Measurements from ENCODE around the gene SERBP1.
A peak's percentile ranks its signal among the peaks of the same experiment; 100 is the strongest.

Gene SERBP1

DNA sequence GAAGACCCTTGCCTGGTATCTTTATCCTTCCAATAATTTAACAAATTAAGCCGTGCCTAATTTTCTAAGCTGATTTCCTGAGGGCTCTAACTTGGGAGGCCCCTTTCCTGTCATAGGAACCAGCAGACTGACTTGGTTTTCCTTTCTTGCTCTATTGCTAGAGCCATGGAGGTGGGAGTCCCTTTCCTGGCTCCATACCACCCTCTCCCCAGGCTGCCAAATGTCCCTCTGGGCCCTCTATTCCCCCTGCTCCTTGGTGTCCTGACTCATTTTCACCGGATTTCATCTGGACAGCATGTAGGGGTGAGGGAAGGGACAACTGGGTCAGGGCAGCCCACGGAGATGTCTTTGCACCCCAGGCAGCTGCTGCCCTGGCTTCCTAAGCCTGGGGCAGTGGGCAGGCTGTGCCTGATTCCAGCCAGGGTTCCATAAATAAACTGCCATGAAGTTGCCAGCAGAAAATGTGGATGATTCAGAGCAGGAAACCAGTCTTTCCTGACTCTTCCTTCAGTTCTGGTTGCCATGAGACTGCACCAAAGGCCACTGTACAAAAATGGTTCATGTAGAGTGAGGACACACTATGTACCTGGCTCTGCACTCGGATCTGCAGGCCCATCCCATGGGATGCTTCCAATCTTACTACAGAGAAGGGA is 38.0 kb upstream of the SERBP1 start:
- no peak overlapping the region for H3K4me3 ChIP-seq (ENCODE audit: control insufficient read depth, low read depth, low read length)
- DNase-seq (ENCODE audit: low read depth), result no peak
- TF ChIP-seq, protein P1, sequence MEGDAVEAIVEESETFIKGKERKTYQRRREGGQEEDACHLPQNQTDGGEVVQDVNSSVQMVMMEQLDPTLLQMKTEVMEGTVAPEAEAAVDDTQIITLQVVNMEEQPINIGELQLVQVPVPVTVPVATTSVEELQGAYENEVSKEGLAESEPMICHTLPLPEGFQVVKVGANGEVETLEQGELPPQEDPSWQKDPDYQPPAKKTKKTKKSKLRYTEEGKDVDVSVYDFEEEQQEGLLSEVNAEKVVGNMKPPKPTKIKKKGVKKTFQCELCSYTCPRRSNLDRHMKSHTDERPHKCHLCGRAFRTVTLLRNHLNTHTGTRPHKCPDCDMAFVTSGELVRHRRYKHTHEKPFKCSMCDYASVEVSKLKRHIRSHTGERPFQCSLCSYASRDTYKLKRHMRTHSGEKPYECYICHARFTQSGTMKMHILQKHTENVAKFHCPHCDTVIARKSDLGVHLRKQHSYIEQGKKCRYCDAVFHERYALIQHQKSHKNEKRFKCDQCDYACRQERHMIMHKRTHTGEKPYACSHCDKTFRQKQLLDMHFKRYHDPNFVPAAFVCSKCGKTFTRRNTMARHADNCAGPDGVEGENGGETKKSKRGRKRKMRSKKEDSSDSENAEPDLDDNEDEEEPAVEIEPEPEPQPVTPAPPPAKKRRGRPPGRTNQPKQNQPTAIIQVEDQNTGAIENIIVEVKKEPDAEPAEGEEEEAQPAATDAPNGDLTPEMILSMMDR (conservative IDR thresholded peaks at IDR 0.05; ENCODE audit: control insufficient read depth, insufficient read depth, low read depth, low read length), result no peak

DNA sequence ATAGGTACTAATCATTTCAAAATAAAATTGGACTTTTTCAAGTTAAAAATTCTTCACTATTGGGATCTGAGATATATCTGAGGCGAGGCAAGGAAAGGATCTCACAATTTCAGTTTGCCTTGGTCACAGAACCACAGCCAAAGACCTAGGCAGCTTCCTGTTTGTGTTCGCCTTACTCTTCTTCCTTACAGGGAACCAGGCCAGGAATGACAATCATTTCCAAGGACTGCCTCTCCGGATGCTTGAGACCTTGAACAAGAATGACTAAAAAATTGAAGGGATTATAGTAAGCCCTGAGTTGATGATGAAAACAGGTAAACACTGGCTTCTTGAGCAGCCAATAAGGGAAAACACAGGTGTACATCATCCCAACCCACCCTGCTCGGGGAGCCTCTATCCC is 35.2 kb upstream of the SERBP1 start:
- H3K4me3 ChIP-seq (ENCODE audit: control insufficient read depth, low read depth, low read length), result no peak overlapping the region
- DNase-seq (ENCODE audit: low read depth), result no peak
- TF ChIP-seq, protein P1 (conservative IDR thresholded peaks at IDR 0.05; ENCODE audit: control insufficient read depth, insufficient read depth, low read depth, low read length), result no peak

DNA sequence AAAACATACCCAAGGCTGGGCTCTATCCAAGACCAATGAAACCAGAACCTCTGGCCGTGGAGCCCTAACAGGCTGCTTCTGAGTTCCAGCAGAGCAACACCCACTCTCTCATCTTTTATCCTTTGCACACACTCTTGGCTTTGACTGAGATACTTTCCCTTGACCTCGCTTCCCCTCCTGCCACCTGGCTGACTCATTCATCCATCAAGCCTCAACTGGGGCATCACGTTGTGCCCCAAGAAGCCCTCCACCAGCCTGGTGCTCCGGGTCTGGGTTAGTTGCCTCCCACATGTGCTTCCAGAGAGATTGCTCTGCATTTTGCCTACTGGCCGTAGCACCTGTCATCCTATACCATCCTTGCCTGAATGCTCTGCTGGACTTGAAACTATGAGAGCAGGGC is 34.5 kb upstream of the SERBP1 start:
- DNase-seq (ENCODE audit: low read depth), result no peak
- TF ChIP-seq, protein P1 (conservative IDR thresholded peaks at IDR 0.05; ENCODE audit: control insufficient read depth, insufficient read depth, low read depth, low read length), result no peak

GRCh38 chr1:67464058-67464457 is 33.9 kb upstream of the SERBP1 start:
- TF ChIP-seq, protein P1 (conservative IDR thresholded peaks at IDR 0.05; ENCODE audit: control insufficient read depth, insufficient read depth, low read depth, low read length), result no peak
- no peak overlapping the region for H3K4me3 ChIP-seq (ENCODE audit: control insufficient read depth, low read depth, low read length)
- no peak for DNase-seq (ENCODE audit: low read depth)

More for the DNA sequence above, 34.5 kb upstream of the SERBP1 start:
- H3K4me3 ChIP-seq (ENCODE audit: control insufficient read depth, low read depth, low read length), result no peak overlapping the region

DNA sequence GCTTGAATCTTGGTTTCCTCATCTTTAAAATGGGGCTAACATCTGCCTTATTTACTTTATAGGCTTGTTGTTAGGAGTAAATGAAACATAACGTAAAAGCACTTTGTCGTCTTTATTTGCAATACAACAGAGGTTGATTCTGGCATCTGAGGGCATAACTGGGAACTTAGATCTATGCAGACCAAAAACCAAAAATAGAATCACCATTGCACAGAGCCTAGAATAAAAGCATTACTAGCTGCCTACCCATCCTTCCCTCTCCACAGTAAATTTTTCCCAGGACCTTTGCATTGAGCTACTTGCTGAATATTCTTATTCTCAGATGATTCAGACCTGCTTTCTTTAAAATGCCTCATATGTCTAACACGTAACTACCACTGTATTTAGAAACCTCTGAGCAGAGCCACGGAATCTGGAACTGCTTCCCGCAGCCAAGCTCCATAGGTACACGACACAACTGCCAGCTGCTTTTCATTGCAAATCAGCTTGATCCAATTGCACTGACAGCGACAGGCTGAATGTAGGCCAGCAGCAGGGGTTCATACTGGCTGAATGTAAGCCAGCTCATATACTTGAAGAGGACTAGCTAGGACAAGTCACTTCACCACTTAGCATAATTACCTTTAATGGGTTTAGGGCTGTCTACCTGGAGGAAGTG is 33.2 kb upstream of the SERBP1 start:
- no peak overlapping the region for H3K4me3 ChIP-seq (ENCODE audit: control insufficient read depth, low read depth, low read length)
- no peak for DNase-seq (ENCODE audit: low read depth)
- TF ChIP-seq, protein P1 (conservative IDR thresholded peaks at IDR 0.05; ENCODE audit: control insufficient read depth, insufficient read depth, low read depth, low read length), result no peak

DNA sequence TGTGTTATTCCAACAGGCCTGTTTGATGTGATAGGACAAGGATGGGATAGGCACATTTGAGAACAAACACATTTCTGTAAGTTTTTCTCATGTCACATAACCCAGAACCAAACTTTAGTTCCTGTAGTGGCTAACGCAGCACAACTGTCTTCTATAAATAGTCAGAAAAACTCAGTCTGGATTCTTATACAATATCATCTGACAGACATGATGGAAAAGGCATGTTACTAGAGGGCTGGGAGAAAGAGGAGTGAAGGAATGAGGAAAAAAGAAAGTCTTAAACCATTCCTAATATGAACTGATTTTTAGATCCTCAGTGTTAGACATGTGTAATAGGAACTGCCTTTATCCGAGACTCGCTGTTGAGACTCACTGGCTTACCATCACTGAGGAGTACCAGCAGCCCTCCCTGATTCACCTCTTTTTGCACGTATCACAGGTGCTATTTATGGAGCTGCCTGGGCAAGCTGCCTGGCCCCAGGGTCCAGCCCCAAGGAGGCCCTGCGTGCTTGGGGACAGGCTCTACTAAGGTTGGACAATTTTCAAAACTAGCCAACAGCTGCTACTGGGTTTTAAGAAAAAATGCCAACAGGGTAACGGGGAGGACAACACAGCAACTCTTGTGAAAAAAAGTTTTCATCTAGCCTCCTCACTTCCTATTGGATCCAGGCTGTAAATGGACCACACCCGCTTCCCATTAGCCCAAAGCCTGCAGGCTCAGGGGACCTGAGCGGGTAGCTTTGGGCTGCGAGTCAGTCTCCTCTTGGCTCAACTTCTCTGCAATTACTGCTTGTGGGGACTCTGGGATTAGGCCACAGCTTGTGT is 30.7 kb upstream of the SERBP1 start:
- H3K4me3 ChIP-seq (ENCODE audit: control insufficient read depth, low read depth, low read length), result no peak overlapping the region
- peak; percentile 20 for DNase-seq (ENCODE audit: low read depth)
- TF ChIP-seq, protein P1 (conservative IDR thresholded peaks at IDR 0.05; ENCODE audit: control insufficient read depth, insufficient read depth, low read depth, low read length), result no peak

All from fibroblast of mammary gland (primary cell).